Measurements from ENCODE around the gene C13orf42.

DNA sequence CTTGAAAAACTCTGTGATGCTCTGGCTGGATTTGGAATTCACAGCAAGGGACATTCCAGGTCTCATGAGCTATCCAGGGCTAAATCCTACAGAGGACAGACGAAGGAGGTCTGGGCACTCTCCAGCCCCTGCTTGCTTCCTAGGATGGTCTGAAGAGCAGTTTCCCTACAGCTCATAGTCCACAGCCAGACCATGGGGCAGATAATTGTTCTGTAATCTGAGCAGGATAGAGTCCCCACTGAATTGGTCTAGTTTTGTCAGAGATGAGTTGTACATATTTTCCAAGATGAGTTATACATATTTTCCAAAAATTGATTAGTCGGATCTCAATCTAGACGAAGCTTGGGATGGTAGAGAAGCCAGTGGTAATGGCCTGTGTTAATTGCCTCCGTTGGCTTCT lies 75.6 kb downstream of the C13orf42 start:
- TF ChIP-seq, protein P1, sequence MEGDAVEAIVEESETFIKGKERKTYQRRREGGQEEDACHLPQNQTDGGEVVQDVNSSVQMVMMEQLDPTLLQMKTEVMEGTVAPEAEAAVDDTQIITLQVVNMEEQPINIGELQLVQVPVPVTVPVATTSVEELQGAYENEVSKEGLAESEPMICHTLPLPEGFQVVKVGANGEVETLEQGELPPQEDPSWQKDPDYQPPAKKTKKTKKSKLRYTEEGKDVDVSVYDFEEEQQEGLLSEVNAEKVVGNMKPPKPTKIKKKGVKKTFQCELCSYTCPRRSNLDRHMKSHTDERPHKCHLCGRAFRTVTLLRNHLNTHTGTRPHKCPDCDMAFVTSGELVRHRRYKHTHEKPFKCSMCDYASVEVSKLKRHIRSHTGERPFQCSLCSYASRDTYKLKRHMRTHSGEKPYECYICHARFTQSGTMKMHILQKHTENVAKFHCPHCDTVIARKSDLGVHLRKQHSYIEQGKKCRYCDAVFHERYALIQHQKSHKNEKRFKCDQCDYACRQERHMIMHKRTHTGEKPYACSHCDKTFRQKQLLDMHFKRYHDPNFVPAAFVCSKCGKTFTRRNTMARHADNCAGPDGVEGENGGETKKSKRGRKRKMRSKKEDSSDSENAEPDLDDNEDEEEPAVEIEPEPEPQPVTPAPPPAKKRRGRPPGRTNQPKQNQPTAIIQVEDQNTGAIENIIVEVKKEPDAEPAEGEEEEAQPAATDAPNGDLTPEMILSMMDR (conservative IDR thresholded peaks at IDR 0.05 in 1 of 2, IDR thresholded peaks at IDR 0.05 in 1 of 2; ENCODE audit: extremely low read depth in 1 of 2, insufficient read depth in 1 of 2, low read depth in 1 of 2, low read length in 2 of 2), result no peak
- TF ChIP-seq EZH2 (IDR thresholded peaks at IDR 0.05; ENCODE audit: borderline replicate concordance, low read length), result no peak

Data from mammary epithelial cell (primary cell).